IMR-90 (cell line): ENCODE measurements around the gene PTPRU. TPM values are rescaled to one million over a fixed set of nuclear protein-coding genes. Genes with fewer than 3 reads are reported as not detected.
A peak's percentile ranks its signal among the peaks of the same experiment; 100 is the strongest.

Experiments
- ATAC-seq: fragments of 200-7000 bp; cut with Tn5 transposase; 2 replicates; pipeline ENCODE4 v1.9.1; 2020; ENCODE audit warnings: low read depth, mild to moderate bottlenecking, moderate library complexity
- BruUV-seq: library from RNA; stranded (reverse); fragments of 400-500 nt; replicated peaks from 2 replicates; lab custom pipeline; 2021; lab: Mats Ljungman, UMichigan
- CTCF ChIA-PET: fragments of 300-600 bp; formaldehyde crosslinking; extraction: SDS; loops from one replicate; lab custom pipeline; 2021; ENCODE audit warnings: antibody characterized with exemption; lab: Yijun Ruan, JAX
- POLR2A ChIA-PET: fragments of 300-600 bp; sonication (Branson Sonifier 250); formaldehyde crosslinking; loops from one replicate; lab custom pipeline; 2022; ENCODE audit warnings: antibody characterized with exemption; ENCODE audit not compliant: unreplicated experiment; lab: Charles Lee
- DNase-seq: peaks from one replicate; pipeline ENCODE4 v3.0.0; 2013
- H2AFZ ChIP-seq: replicated peaks from 2 replicates; pipeline ENCODE3; 2013; ENCODE audit warnings: low read length, mild to moderate bottlenecking; ENCODE audit not compliant: poor library complexity
- H2AK5ac ChIP-seq: 2 replicates; pipeline ENCODE4 v1.6.1; 2013; ENCODE audit warnings: low read depth, low read length, inconsistent platforms
- H2AK9ac ChIP-seq: replicated peaks from 2 replicates; pipeline ENCODE3; 2013; ENCODE audit warnings: mild to moderate bottlenecking, low read depth, low read length, moderate library complexity; ENCODE audit not compliant: poor library complexity
- H2BK120ac ChIP-seq: 2 replicates; pipeline ENCODE4 v1.6.1; 2013; ENCODE audit warnings: low read depth, low read length, inconsistent platforms
- H2BK15ac ChIP-seq: 3 replicates; pipeline ENCODE4 v1.6.1; 2013; ENCODE audit warnings: low read depth, low read length, inconsistent platforms
- H2BK20ac ChIP-seq: 2 replicates; pipeline ENCODE4 v1.6.1; 2013; ENCODE audit warnings: low read depth, mild to moderate bottlenecking, inconsistent platforms, low read length, moderate library complexity
- H2BK5ac ChIP-seq: 2 replicates; pipeline ENCODE4 v1.6.1; 2013; ENCODE audit warnings: mild to moderate bottlenecking, low read depth, low read length, inconsistent platforms; ENCODE audit not compliant: poor library complexity, severe bottlenecking
- H3K14ac ChIP-seq: replicated peaks from 2 replicates; pipeline ENCODE4 v1.6.1; 2013; ENCODE audit warnings: low read depth, low read length, inconsistent platforms
- H3K18ac ChIP-seq: 2 replicates; pipeline ENCODE4 v1.6.1; 2013; ENCODE audit warnings: low read depth, low read length, control low read depth
- H3K23ac ChIP-seq: 2 replicates; pipeline ENCODE4 v1.6.1; 2013; ENCODE audit warnings: low read depth, low read length, inconsistent platforms
- H3K27ac ChIP-seq: 2 replicates; pipeline ENCODE4 v1.5.1; 2013; ENCODE audit warnings: mild to moderate bottlenecking, control low read depth, low read length; ENCODE audit not compliant: insufficient read depth
- H3K27me3 ChIP-seq: 2 replicates; pipeline ENCODE4 v1.6.1; 2013; ENCODE audit warnings: low read length; ENCODE audit not compliant: control insufficient read depth, insufficient read depth
- H3K36me3 ChIP-seq: 2 replicates; pipeline ENCODE4 v1.6.1; 2013; ENCODE audit warnings: low read length, mixed read lengths; ENCODE audit not compliant: control insufficient read depth, insufficient read depth
- H3K4ac ChIP-seq: 2 replicates; pipeline ENCODE4 v1.6.1; 2013; ENCODE audit warnings: low read depth, low read length, inconsistent platforms
- H3K4me1 ChIP-seq: 2 replicates; pipeline ENCODE4 v1.6.1; 2013; ENCODE audit warnings: low read length, mixed read lengths; ENCODE audit not compliant: control insufficient read depth, insufficient read depth
- H3K4me2 ChIP-seq: 2 replicates; pipeline ENCODE4 v1.6.1; 2013; ENCODE audit warnings: low read depth, mild to moderate bottlenecking, control low read depth, low read length, moderate library complexity
- H3K4me3 ChIP-seq: 2 replicates; pipeline ENCODE4 v1.5.1; 2013; ENCODE audit warnings: low read depth, mild to moderate bottlenecking, control low read depth, low read length, moderate library complexity; ENCODE audit not compliant: insufficient read depth
- H3K56ac ChIP-seq: 2 replicates; pipeline ENCODE4 v1.6.1; 2013; ENCODE audit warnings: low read length, inconsistent platforms; ENCODE audit not compliant: insufficient read depth; ENCODE audit errors: extremely low read depth
- H3K79me1 ChIP-seq, 2 experiments: 2 replicates each; pipeline ENCODE4 v1.6.1; 2013; ENCODE audit warnings: low read length in 2 of 2, inconsistent platforms in 1 of 2, low read depth in 1 of 2
- H3K9ac ChIP-seq: 2 replicates; pipeline ENCODE4 v1.6.1; 2013; ENCODE audit warnings: low read depth, low read length, control low read depth
- H3K9me1 ChIP-seq: 2 replicates; pipeline ENCODE4 v1.6.1; 2013; ENCODE audit warnings: low read length, inconsistent platforms; ENCODE audit not compliant: insufficient read depth
- H3K9me3 ChIP-seq: 2 replicates; pipeline ENCODE4 v1.6.1; 2013; ENCODE audit warnings: low read length; ENCODE audit not compliant: control insufficient read depth, insufficient read depth
- H4K20me1 ChIP-seq: 2 replicates; pipeline ENCODE4 v1.6.1; 2013; ENCODE audit warnings: low read length, inconsistent platforms; ENCODE audit not compliant: insufficient read depth
- H4K5ac ChIP-seq: 2 replicates; pipeline ENCODE4 v1.6.1; 2013; ENCODE audit warnings: mild to moderate bottlenecking, low read depth, low read length, control low read depth
- H4K8ac ChIP-seq, 2 experiments: 2 replicates each; pipeline ENCODE4 v1.6.1; 2013; ENCODE audit warnings: low read depth in 2 of 2, low read length in 2 of 2, control low read depth in 1 of 2, inconsistent platforms in 1 of 2
- H4K91ac ChIP-seq: 2 replicates; pipeline ENCODE4 v1.6.1; 2013; ENCODE audit warnings: low read depth, low read length, inconsistent platforms; ENCODE audit not compliant: insufficient read depth
- NFE2L2 ChIP-seq: fragments of 150-350 bp; IDR thresholded peaks from 2 replicates; pipeline ENCODE4 v1.6.1; 2016; ENCODE audit warnings: low read depth, mild to moderate bottlenecking, low read length
- WGBS, 2 experiments: methylation state at CpG; one replicate each; pipeline versions ENCODE4 v1.1.5 to v1.1.7; 2013; ENCODE audit warnings: missing lambda C conversion rate in 2 of 2; ENCODE audit not compliant: insufficient read length in 1 of 2; ENCODE audit errors: extremely low coverage in 2 of 2; 5-methylcytosine and 5-hydroxymethylcytosine counted together
- dilution Hi-C: fragments of 300-500 bp; cut with HindIII; formaldehyde crosslinking; loops from one replicate; pipeline ENCODE4 v1.14.3; 2018; ENCODE audit warnings: low sequenced_read_pairs; ENCODE audit not compliant: unreplicated experiment
- in situ Hi-C: fragments of 300-500 bp; cut with MboI; formaldehyde crosslinking; loops from 3 replicates; pipeline ENCODE4 v1.14.3; 2019; ENCODE audit warnings: low sequenced_read_pairs, inconsistent platforms, mixed read lengths
- intact Hi-C: fragments of 100-400 bp; cut with micrococcal nuclease; formaldehyde crosslinking; loops from 2 replicates; pipeline ENCODE4 v1.10.0; 2022
- polyA plus RNA-seq, 3 experiments: library from polyadenylated mRNA; depleted of rRNA; stranded (reverse); fragments of >200 nt; gene quantifications; 2 replicates each; pipeline ENCODE4 v1.2.3, GENCODE V29; 2012; ENCODE audit warnings: low replicate concordance in 1 of 3
- total RNA-seq: library from RNA; depleted of rRNA; stranded (reverse); fragments of >200 nt; gene quantifications from 2 replicates; pipeline ENCODE4 v1.2.3, GENCODE V29; 2012
- TF ChIP-seq, protein P1 (sequence below): fragments of 150-350 bp; IDR thresholded peaks from 2 replicates; pipeline ENCODE4 v1.6.1; 2017; ENCODE audit warnings: mild to moderate bottlenecking, antibody characterized with exemption, low read length, low read depth

PTPRU gene
- total and polyA plus RNA-seq, 2 of the 4 experiments (the other 2 are of a cell fraction): 7.0 to 10.7 TPM

DNA sequence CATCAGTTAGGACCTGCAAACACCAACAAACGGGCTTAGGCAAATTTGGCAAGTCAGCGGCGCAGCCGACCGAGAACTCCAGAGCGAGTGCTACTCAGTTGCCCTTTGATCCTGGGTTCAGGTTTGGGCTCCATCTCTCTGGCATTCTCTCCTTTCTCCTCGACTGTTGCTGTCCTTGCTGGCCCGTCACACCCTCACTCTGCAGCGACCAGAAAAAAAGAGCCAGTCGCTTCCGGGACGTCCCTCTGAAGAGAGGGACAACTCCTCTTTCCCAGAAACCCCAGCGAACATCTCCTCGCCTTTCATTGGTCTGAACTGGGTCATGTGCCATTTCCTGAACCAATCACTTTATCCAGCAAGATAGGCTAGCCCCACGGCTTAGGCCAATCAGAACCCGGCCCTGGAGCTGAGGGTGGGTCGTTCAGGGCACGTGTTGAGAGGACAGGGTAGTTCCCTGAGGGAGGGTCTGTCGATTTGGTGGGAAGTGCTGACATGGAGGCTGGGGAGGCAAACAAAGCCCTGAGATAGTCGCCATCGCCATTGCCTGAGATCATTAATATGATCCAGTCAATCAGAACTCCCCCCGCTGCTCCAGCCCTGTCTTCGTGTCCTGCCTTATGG, 113.7 kb downstream of the PTPRU start:
- ATAC-seq: no peak
- Histone ChIP-seq H3K9me1 (no peaks in the 10 kb centered on the region), H3K4ac (no peak overlapping the region), H2BK5ac (no peak overlapping the region), H4K8ac (no peak overlapping the region), H2BK120ac (no peak overlapping the region), H3K36me3 (no peaks in the 10 kb centered on the region), H3K27me3 (peaks cover 10% of the 10 kb centered on the region), H2BK15ac (no peak overlapping the region), H2BK20ac (no peak overlapping the region), H2AK5ac (no peak overlapping the region), H3K4me3 (no peak overlapping the region), H3K56ac (no peak overlapping the region), H3K4me1 (no peaks in the 10 kb centered on the region), H3K14ac (no peak overlapping the region), H3K79me1 (no peaks in the 10 kb centered on the region), H3K27ac (no peak overlapping the region), H3K23ac (no peak overlapping the region), H3K18ac (no peak overlapping the region), H2AFZ (no peak overlapping the region), H4K20me1 (no peaks in the 10 kb centered on the region), H3K9me3 (no peaks in the 10 kb centered on the region), H4K91ac (no peak overlapping the region), H4K5ac (no peak overlapping the region), H3K9ac (no peak overlapping the region), H2AK9ac (no peak overlapping the region), H3K4me2 (no peak overlapping the region)
- DNase-seq: no peak
- intact Hi-C loops: no loop called here
- in situ Hi-C loops: no loop called here
- POLR2A ChIA-PET: no interaction called here
- TF ChIP-seq, protein P1, sequence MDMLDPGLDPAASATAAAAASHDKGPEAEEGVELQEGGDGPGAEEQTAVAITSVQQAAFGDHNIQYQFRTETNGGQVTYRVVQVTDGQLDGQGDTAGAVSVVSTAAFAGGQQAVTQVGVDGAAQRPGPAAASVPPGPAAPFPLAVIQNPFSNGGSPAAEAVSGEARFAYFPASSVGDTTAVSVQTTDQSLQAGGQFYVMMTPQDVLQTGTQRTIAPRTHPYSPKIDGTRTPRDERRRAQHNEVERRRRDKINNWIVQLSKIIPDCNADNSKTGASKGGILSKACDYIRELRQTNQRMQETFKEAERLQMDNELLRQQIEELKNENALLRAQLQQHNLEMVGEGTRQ: peak; percentile 21; the same call in 1 of the 2 replicates
- TF ChIP-seq NFE2L2: no peak
- dilution Hi-C loops: no loop called here
- CTCF ChIA-PET: no interaction called here
- WGBS, 2 experiments: 55% methylated on average over 9 of the region's 23 CpGs; no CpG with 5 or more reads in 1 of the 2 experiments
- BruUV-seq: no TSS peak
